H1 (cell line): Measurements from ENCODE around the gene NRL. TPM values are rescaled to one million over a fixed set of nuclear protein-coding genes. Genes with fewer than 3 reads are reported as not detected.

Source experiments
- CBX5 ChIP-seq: fragments of 300-800, 300-1000 bp; sonication (generic); IDR thresholded peaks from 2 replicates; pipeline ENCODE4 v1.7.1; 2016; ENCODE audit warnings: antibody characterized with exemption, low read length, low read depth
- USF2 ChIP-seq: IDR thresholded peaks from 2 replicates; pipeline ENCODE4 v1.6.1; 2011; ENCODE audit warnings: low read length, improper control_type of control experiment
- polyA plus RNA-seq, 7 experiments: library from polyadenylated mRNA; depleted of rRNA in 3 of 7; stranded (reverse) in 5 of 7; unstranded in 2 of 7; fragments of >200 nt in 5 of 7; fragments of 200-250 nt in 2 of 7; gene quantifications; 1 replicate in 5 of 7; 2 replicates in 1 of 7; 4 replicates in 1 of 7; pipeline versions ENCODE4 v1.2.1 to v1.2.3, GENCODE V29; 2011 to 2013; ENCODE audit warnings: missing spikeins in 2 of 7, mixed read lengths in 2 of 7
- total RNA-seq: library from RNA; stranded (reverse); fragmentation: NEBNext Ultra II Directional; extraction: Animal tissue kit (Norgen Biotek cat#: 25700); gene quantifications from 2 replicates; pipeline ENCODE4 v1.2.1, GENCODE V29; 2021

Gene NRL
- total and polyA plus RNA-seq, 2 of the 8 experiments (the other 6 are each of a cell fraction or from before 2014, with no cell fraction given) = 1.1 to 2.2 TPM

DNA sequence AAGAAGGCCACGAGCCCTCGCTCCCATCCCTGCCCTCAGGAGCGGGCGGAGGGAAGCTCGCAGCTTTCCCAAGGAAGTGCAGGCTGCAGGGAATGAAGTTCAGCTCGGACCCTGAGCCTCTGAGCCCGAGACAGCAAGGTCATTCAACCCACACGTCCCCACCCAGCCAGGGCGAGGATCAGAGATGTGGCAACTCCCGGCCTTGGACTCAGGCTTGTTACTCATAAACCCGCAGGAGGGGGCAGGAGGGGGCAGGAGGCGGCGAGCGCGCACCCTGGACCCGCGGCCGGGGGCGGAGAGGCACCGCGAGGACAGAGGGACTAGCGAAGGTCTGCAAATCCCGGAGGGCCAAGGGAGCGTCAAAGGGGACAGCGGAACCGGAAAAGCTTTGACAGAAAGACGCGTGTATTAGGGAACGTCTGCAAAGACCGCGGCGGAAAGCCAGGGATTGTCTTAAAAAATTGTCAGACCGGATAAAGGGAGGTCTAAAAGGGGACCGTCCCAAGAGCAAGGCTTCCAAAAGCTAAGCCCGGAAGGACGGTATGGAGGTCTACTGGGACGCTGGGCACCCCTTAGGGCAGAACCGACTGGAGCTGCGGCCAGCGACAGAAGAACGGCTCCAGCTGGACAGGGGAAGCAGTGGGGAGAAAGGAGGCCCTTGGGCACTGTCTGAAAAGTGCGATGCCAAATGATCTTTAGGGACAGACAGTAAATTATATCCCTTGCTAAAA lies 783 bp downstream of the NRL start (continued):
- TF ChIP-seq USF2 (no peak), CBX5 (no peak)
